Glomerular visceral epithelial cell (primary cell): Measurements from ENCODE around the gene POR.
"Not testable (repeated sequence)": the region's sequence is repeated elsewhere in the genome, so short reads cannot be mapped to it uniquely, and the experiment has no call there.

Source experiments
- DNase-seq: peaks from one replicate; pipeline ENCODE4 v3.0.0-alpha.2; 2016; ENCODE audit errors: extremely low spot score

The POR gene

GRCh38 chr7:75992083-75992755 lies 77.3 kb downstream of the POR start:
- DNase-seq, result no peak

GRCh38 chr7:75993689-75994387 lies 78.9 kb downstream of the POR start:
- DNase-seq, result peak; percentile 49

- peak; percentile 91 for DNase-seq
Observed at GRCh38 chr7:75994388-75995051, 79.6 kb downstream of the POR start, which contains the start of gene TMEM120A. Gene TMEM120A, minus strand, starts transcription at chr7:75994595. Its CDS starts 25 bp downstream, at chr7:75994570.

GRCh38 chr7:75995052-75995471 lies 80.1 kb downstream of the POR start:
- no peak for DNase-seq

- DNase-seq, result no peak
Observed at GRCh38 chr7:75995996-75996395, 81.0 kb downstream of the POR start.

GRCh38 chr7:75996476-75996875 lies 81.5 kb downstream of the POR start:
- DNase-seq, result no peak

GRCh38 chr7:75998038-75998437 lies 83.1 kb downstream of the POR start:
- DNase-seq, result no peak

- DNase-seq, result no peak
Observed at GRCh38 chr7:76000566-76000965, 85.6 kb downstream of the POR start.

- no peak for DNase-seq
Observed at GRCh38 chr7:76002139-76002538, 87.2 kb downstream of the POR start.

GRCh38 chr7:76002822-76003221 lies 87.9 kb downstream of the POR start:
- DNase-seq, result no peak

- no peak for DNase-seq
Observed at GRCh38 chr7:76003351-76003750, 88.4 kb downstream of the POR start.

- not testable (repeated sequence) for DNase-seq
Observed at GRCh38 chr7:76005004-76005403, 90.0 kb downstream of the POR start.

GRCh38 chr7:76008156-76008687 lies 93.3 kb downstream of the POR start:
- DNase-seq, result no peak

- DNase-seq, result no peak
Observed at GRCh38 chr7:76009672-76010600, 95.0 kb downstream of the POR start.

- DNase-seq, result no peak
Observed at GRCh38 chr7:76011442-76011861, 96.5 kb downstream of the POR start.

- no peak for DNase-seq
Observed at GRCh38 chr7:76016191-76016947, 101.4 kb downstream of the POR start.

GRCh38 chr7:76018520-76018919 lies 103.6 kb downstream of the POR start:
- not testable (repeated sequence) for DNase-seq

- DNase-seq, result peak; percentile 39
Observed at GRCh38 chr7:76020031-76020714, 105.2 kb downstream of the POR start.

GRCh38 chr7:76022026-76022780 lies 107.2 kb downstream of the POR start:
- DNase-seq, result no peak
